ENCODE measurements around the gene RNF187.

The RNF187 gene

DNA sequence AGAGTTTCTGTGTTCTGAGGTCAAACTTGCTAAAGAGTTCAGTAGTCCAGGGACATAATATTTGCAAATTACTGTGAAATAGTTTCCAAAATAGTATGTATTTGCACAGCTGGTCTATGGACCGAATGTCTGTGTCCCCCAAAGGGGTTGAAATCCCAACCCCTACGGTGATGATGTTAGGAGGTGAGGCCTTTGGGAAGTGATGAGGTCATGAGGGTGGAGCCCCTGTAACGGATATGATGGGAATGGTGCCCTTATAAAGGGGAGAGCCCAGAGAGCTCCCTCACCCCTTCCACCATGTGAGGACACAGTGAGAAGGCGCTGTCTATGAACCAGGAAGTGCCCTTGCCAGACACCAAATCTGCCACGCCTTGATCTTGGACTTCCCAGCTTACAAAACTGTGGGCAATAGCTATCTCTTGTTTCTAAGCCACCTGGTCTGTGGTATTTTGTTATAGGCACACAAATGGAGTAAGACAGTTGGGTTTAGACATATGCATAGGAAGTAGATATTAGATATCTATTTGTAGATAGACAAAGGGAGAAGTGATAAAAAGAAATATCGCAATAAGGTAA is 21.7 kb downstream of the RNF187 start:
- Histone ChIP-seq H3K9me3 (ENCODE audit: insufficient read depth, low read length, severe bottlenecking) (no peaks in the 10 kb centered on the region), H4K20me1 (ENCODE audit: insufficient read depth, low read length) (no peaks in the 10 kb centered on the region), H2AFZ (ENCODE audit: low read depth, low read length) (no peak overlapping the region), H3K4me2 (ENCODE audit: insufficient read depth, low read length) (no peak overlapping the region), H3K79me2 (ENCODE audit: insufficient read depth, low read length) (no peaks in the 10 kb centered on the region), H3K27me3 (ENCODE audit: insufficient read depth, low read length, poor library complexity) (peaks cover 5% of the 10 kb centered on the region), H3K9ac (ENCODE audit: low read depth, low read length) (no peak overlapping the region), H3K4me1 (ENCODE audit: insufficient read depth, low read length) (no peaks in the 10 kb centered on the region), H3K27ac (ENCODE audit: low read length) (no peak overlapping the region), H3K4me3 (ENCODE audit: low read depth in 1 of 2, low read length in 2 of 2) (no peak overlapping the region), H3K36me3 (ENCODE audit: insufficient read depth, low read length) (no peaks in the 10 kb centered on the region)
- ATAC-seq (ENCODE audit: insufficient read depth, low read depth) (no peak), DNase-seq (no peak)
- TF ChIP-seq, protein P1, sequence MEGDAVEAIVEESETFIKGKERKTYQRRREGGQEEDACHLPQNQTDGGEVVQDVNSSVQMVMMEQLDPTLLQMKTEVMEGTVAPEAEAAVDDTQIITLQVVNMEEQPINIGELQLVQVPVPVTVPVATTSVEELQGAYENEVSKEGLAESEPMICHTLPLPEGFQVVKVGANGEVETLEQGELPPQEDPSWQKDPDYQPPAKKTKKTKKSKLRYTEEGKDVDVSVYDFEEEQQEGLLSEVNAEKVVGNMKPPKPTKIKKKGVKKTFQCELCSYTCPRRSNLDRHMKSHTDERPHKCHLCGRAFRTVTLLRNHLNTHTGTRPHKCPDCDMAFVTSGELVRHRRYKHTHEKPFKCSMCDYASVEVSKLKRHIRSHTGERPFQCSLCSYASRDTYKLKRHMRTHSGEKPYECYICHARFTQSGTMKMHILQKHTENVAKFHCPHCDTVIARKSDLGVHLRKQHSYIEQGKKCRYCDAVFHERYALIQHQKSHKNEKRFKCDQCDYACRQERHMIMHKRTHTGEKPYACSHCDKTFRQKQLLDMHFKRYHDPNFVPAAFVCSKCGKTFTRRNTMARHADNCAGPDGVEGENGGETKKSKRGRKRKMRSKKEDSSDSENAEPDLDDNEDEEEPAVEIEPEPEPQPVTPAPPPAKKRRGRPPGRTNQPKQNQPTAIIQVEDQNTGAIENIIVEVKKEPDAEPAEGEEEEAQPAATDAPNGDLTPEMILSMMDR (IDR thresholded peaks at IDR 0.05; ENCODE audit: borderline replicate concordance, extremely low read depth, low read length, poor library complexity, severe bottlenecking), result no peak
- TF ChIP-seq EZH2 (IDR thresholded peaks at IDR 0.05; ENCODE audit: borderline replicate concordance, low read depth, low read length, severe bottlenecking), result no peak

DNA sequence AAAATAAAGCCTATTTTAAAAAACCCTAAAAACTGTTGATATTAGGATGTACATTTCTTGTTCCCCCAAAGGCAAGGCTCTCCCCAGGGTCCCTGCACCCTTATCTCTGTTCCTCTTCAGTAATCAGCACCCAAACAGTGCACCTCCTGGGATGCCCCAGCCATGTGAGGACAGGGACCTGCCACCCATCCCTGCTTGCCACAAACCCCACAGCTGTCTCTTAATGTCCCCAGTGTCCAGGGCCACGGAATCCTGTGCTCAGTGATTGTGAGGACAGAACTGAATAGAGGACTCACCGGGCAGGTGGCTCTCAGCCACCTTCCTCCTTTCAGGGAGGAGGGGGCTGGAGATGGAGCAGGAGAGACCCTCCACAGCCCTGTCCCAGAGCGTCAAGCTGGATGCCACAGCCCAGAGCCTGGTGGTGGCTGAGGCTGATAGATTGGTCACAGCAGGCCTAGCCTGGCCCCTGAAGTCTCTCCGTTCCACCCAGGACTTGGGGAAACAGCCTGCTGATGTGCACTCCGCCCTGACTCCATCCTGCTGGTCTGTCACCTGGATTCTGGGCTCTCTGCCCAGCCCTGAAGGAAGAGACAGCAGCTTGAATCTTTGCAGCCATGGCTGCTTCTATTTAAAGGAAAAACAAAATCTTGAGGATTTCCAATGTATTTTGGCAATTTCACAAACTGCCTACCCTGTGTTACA is 23.1 kb downstream of the RNF187 start:
- Histone ChIP-seq H2AFZ (ENCODE audit: low read depth, low read length) (no peak overlapping the region), H3K4me1 (ENCODE audit: insufficient read depth, low read length) (no peaks in the 10 kb centered on the region), H3K27ac (ENCODE audit: low read length) (no peak overlapping the region), H3K4me3 (ENCODE audit: low read depth in 1 of 2, low read length in 2 of 2) (no peak overlapping the region), H3K9me3 (ENCODE audit: insufficient read depth, low read length, severe bottlenecking) (no peaks in the 10 kb centered on the region), H3K79me2 (ENCODE audit: insufficient read depth, low read length) (no peaks in the 10 kb centered on the region), H4K20me1 (ENCODE audit: insufficient read depth, low read length) (no peaks in the 10 kb centered on the region), H3K4me2 (ENCODE audit: insufficient read depth, low read length) (no peak overlapping the region), H3K27me3 (ENCODE audit: insufficient read depth, low read length, poor library complexity) (peaks cover 5% of the 10 kb centered on the region), H3K36me3 (ENCODE audit: insufficient read depth, low read length) (no peaks in the 10 kb centered on the region), H3K9ac (ENCODE audit: low read depth, low read length) (no peak overlapping the region)
- no peak for TF ChIP-seq EZH2 (IDR thresholded peaks at IDR 0.05; ENCODE audit: borderline replicate concordance, low read depth, low read length, severe bottlenecking)
- DNase-seq (no peak), ATAC-seq (ENCODE audit: insufficient read depth, low read depth) (no peak)

DNA sequence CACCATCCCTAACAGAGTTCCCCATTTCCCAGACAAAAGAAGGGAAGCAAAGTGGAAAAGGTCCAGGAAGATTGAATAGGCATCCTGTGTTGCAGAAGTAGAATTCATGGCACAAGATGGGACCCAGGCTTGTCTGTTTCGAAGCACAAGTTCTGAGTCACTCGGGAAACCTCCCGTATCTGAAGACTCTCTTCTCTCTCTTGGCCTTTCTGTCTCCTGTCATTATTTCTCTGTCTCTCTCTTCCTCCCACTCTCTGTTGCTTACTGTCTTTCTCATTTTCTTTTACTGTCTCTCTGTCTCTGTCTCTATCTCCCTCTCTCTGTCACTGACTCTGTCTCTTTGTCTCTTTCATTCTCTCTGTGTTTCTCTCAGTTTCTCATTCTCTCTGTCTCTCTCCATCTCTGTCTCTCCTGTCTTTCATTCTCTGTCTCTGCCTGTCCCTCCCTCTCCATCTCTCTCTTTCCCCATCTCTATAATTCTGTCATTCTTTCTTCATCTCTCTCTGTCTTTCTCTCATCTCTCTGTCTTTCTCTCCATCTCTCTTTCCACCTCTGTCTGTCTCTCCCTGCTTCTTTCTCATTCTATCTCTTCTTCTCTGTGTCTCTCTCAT is 23.7 kb downstream of the RNF187 start:
- no peak overlapping the region for H3K4me2 ChIP-seq (ENCODE audit: insufficient read depth, low read length)

More for the DNA sequence above, 23.7 kb downstream of the RNF187 start:
- TF ChIP-seq, protein P1 (IDR thresholded peaks at IDR 0.05; ENCODE audit: borderline replicate concordance, extremely low read depth, low read length, poor library complexity, severe bottlenecking), result no peak
- no peak for TF ChIP-seq EZH2 (IDR thresholded peaks at IDR 0.05; ENCODE audit: borderline replicate concordance, low read depth, low read length, severe bottlenecking)
- DNase-seq, result no peak
- Histone ChIP-seq H2AFZ (ENCODE audit: low read depth, low read length) (no peak overlapping the region), H3K79me2 (ENCODE audit: insufficient read depth, low read length) (no peaks in the 10 kb centered on the region), H3K27me3 (ENCODE audit: insufficient read depth, low read length, poor library complexity) (peaks cover 5% of the 10 kb centered on the region), H3K4me1 (ENCODE audit: insufficient read depth, low read length) (no peaks in the 10 kb centered on the region), H3K27ac (ENCODE audit: low read length) (no peak overlapping the region), H3K9me3 (ENCODE audit: insufficient read depth, low read length, severe bottlenecking) (no peaks in the 10 kb centered on the region), H3K4me3 (ENCODE audit: low read depth in 1 of 2, low read length in 2 of 2) (no peak overlapping the region), H3K9ac (ENCODE audit: low read depth, low read length) (no peak overlapping the region), H3K36me3 (ENCODE audit: insufficient read depth, low read length) (no peaks in the 10 kb centered on the region), H4K20me1 (ENCODE audit: insufficient read depth, low read length) (no peaks in the 10 kb centered on the region)
- no peak for ATAC-seq (ENCODE audit: insufficient read depth, low read depth)

Data from DND-41 (cell line).